Large intestine (tissue), 3 donors: Measurements from ENCODE around the gene ATXN7L1. TPM values are rescaled to one million over a fixed set of nuclear protein-coding genes. Genes with fewer than 3 reads are reported as not detected.
A peak's percentile ranks its signal among the peaks of the same experiment; 100 is the strongest.

Experiments used
- DNase-seq, 2 donors: peaks; one replicate each; pipeline versions ENCODE4 v3.0.0 to v3.0.0-alpha.2; 2013
- H3K27ac ChIP-seq: one replicate; pipeline ENCODE4 v1.5.1; 2013; ENCODE audit warnings: low read length
- H3K27me3 ChIP-seq: 2 replicates; pipeline ENCODE4 v1.6.1; 2013; ENCODE audit warnings: low read length; ENCODE audit not compliant: control insufficient read depth, insufficient read depth
- H3K36me3 ChIP-seq: 2 replicates; pipeline ENCODE4 v1.6.1; 2013; ENCODE audit warnings: low read length; ENCODE audit not compliant: control insufficient read depth, insufficient read depth
- H3K4me1 ChIP-seq: one replicate; pipeline ENCODE4 v1.6.1; 2013; ENCODE audit warnings: low read length; ENCODE audit not compliant: control insufficient read depth, insufficient read depth
- H3K4me3 ChIP-seq: one replicate; pipeline ENCODE4 v1.5.1; 2013; ENCODE audit warnings: low read length
- H3K9me3 ChIP-seq: one replicate; pipeline ENCODE4 v1.6.1; 2013; ENCODE audit warnings: mild to moderate bottlenecking, low read depth, low read length, moderate library complexity; ENCODE audit not compliant: control insufficient read depth
- whole genome bisulfite sequencing: methylation state at CpG from one replicate; pipeline ENCODE4 v1.1.5; 2013; ENCODE audit warnings: low lambda C conversion rate; ENCODE audit not compliant: insufficient coverage; 5-methylcytosine and 5-hydroxymethylcytosine counted together
- polyA plus RNA-seq: library from polyadenylated mRNA; unstranded; fragments of 120-200 nt; gene quantifications from one replicate; pipeline ENCODE4 v1.2.1, GENCODE V29; 2013

The ATXN7L1 gene
- polyA plus RNA-seq, 1 donor, result 24.3 TPM

DNA sequence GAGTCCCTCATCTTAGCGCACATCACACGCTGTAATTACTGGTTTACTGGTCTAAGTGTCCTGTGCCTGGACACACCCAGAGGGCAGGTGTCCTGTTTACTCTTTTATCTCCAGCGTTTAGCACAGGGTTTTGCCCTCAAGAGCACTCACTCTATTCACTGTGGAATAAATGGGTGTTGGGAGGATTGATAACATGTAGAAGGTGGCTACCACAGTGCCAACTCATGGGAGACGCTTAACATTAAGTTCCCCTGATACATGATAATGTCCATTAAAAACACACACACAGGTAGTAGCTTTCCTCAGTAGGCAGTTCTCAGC lies 199.0 kb downstream of the ATXN7L1 start:
- Histone ChIP-seq H3K36me3 (peaks cover 7% of the 10 kb centered on the region), H3K9me3 (no peaks in the 10 kb centered on the region), H3K4me3 (no peak overlapping the region), H3K27ac (no peak overlapping the region), H3K27me3 (no peaks in the 10 kb centered on the region), H3K4me1 (peaks cover 5% of the 10 kb centered on the region)
- DNase-seq, result no peak
- WGBS, result no CpG with 5 or more reads among the region's 4 CpGs

- no peaks in the 10 kb centered on the region for H3K27me3 ChIP-seq
- peaks cover 5% of the 10 kb centered on the region for H3K4me1 ChIP-seq
- WGBS, result no CpG with 5 or more reads among the region's 8 CpGs
- DNase-seq, result no peak
- no peaks in the 10 kb centered on the region for H3K9me3 ChIP-seq
- H3K27ac ChIP-seq, result no peak overlapping the region
- no peak overlapping the region for H3K4me3 ChIP-seq
- peaks cover 7% of the 10 kb centered on the region for H3K36me3 ChIP-seq
These were observed 200.4 kb downstream of the ATXN7L1 start for GRCh38 chr7:105675934-105676371.

GRCh38 chr7:105674200-105674920 lies 202.0 kb downstream of the ATXN7L1 start:
- no peak for DNase-seq
- peaks cover 5% of the 10 kb centered on the region for H3K4me1 ChIP-seq
- no peaks in the 10 kb centered on the region for H3K9me3 ChIP-seq
- H3K27me3 ChIP-seq, result no peaks in the 10 kb centered on the region
- WGBS, result no CpG with 5 or more reads among the region's 4 CpGs
- H3K4me3 ChIP-seq, result no peak overlapping the region
- H3K36me3 ChIP-seq, result peaks cover 7% of the 10 kb centered on the region
- no peak overlapping the region for H3K27ac ChIP-seq

DNA sequence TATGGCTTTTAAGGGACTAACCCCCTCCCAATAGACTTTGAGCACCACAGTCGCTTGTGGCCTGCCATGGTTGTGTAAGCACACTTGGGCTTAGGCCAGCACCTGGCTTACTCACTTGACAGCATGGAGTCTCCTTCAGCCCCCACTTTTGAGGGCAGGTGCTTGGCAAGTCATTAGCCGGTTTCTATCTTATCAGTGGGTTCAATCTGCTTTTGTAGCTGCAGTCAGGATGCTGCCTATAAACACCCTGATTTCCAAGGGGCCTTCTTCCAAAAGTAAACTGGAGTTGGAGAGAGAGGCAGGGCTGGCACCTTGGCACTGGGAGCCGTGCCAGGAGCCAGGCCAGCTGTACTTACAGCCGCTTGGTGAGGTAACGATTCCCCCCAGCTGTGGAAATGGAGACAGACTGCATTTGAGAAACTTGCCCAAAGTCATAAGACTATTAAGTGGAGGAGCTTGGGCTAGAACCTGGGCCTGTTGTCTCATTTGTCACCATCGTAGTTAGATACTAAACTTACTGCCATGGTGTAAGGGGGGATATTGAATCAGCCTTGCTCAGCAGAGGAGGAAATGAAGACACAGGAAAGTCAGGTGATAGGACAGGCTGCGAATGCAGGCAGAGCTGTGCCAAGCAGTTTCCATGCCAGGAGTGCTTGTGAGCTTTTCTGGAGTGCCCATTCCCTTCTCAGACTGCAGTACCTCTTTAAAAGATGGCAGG lies 202.9 kb downstream of the ATXN7L1 start:
- Histone ChIP-seq H3K4me1 (peaks cover 5% of the 10 kb centered on the region), H3K27me3 (no peaks in the 10 kb centered on the region), H3K9me3 (no peaks in the 10 kb centered on the region), H3K36me3 (peaks cover 2% of the 10 kb centered on the region), H3K4me3 (no peak overlapping the region), H3K27ac (no peak overlapping the region)
- WGBS, result no CpG with 5 or more reads among the region's 7 CpGs
- DNase-seq, result no peak

GRCh38 chr7:105672801-105673200 lies 203.6 kb downstream of the ATXN7L1 start:
- Histone ChIP-seq H3K27ac (no peak overlapping the region), H3K36me3 (peaks cover 2% of the 10 kb centered on the region), H3K27me3 (no peaks in the 10 kb centered on the region), H3K4me1 (peaks cover 5% of the 10 kb centered on the region), H3K4me3 (no peak overlapping the region), H3K9me3 (no peaks in the 10 kb centered on the region)
- no peak for DNase-seq
- no CpG with 5 or more reads among the region's 2 CpGs for WGBS

DNA sequence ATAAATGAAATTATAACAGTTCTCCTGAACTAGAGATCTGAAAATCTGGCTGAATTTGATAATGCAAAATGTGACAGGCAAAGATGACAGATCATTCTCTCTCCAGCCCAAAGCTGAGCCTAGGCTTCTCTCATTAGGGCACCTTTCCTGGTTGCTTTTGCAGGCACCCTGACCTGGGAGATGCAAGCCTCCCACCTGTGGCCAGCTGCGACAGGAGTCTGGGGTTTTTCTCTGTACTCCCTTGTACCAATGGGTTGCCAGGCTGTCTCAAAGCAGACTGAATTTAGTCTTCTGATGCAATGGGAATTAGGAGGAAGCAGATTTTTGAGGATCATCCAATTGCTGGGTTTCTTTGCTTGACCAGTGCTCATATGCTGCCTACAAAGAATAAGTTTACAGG lies 210.1 kb downstream of the ATXN7L1 start:
- H3K9me3 ChIP-seq, result no peaks in the 10 kb centered on the region
- H3K36me3 ChIP-seq, result peaks cover 15% of the 10 kb centered on the region
- WGBS, result no CpG with 5 or more reads among the region's 1 CpG
- DNase-seq, result no peak
- H3K4me3 ChIP-seq, result no peak overlapping the region
- no peaks in the 10 kb centered on the region for H3K27me3 ChIP-seq
- H3K27ac ChIP-seq, result no peak overlapping the region
- H3K4me1 ChIP-seq, result no peaks in the 10 kb centered on the region

DNA sequence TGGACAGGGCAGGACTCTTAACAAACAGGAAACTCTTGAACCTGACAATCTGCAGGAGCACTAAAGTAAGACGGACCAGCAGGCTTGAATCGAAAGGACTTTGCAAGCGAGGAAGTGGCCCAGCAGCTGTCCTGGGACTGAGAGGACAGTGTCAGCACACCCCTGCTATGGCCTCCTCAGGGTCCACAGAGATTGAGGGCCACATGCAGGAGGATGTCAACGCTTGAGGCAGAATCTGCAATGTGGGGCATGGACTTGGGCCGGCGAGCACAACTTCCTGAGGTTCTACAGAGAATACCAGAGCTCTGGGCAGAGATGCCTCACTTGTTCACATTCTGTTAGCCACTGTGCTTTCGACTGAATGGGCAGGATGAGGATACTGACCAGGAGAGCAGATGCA lies 210.7 kb downstream of the ATXN7L1 start:
- no peak for DNase-seq
- peaks cover 20% of the 10 kb centered on the region for H3K36me3 ChIP-seq
- H3K4me3 ChIP-seq, result no peak overlapping the region
- H3K27me3 ChIP-seq, result no peaks in the 10 kb centered on the region
- H3K4me1 ChIP-seq, result no peaks in the 10 kb centered on the region
- no CpG with 5 or more reads among the region's 7 CpGs for WGBS
- no peaks in the 10 kb centered on the region for H3K9me3 ChIP-seq
- no peak overlapping the region for H3K27ac ChIP-seq

DNA sequence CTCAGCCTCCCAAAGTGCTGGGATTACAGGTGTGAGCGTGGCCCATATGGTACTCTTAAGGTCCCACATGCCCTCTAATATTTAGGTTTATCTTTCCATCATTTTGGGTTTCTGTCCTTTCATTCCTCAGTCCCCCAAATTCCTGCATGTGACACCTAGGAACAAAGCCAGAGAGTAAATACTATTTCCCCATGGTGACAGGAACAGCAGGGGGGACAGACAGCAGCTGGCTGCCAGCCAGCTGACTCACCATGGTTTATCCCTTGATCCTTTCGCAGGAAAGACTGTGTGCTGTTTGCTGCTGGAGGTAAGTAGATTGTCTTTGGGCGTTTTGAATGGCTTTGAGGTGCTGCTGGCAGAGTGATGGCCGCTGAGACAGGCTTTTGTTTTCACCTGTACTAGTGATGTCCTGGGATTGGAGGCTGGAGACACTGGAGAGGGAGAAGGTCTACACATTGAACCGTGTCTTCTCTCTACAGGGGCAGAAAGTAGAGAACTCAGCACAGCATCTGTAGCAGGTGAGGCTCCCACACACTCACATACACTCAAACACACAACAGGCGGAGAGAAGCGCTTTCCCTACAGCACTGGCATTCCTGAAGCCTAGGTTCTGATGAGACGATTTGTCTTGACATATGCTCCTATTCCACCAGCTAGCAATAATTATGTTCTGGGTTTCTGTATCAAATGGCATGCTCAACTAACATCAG lies 211.4 kb downstream of the ATXN7L1 start:
- WGBS, result 80% methylated on average over 1 of the region's 8 CpGs
- Histone ChIP-seq H3K4me3 (no peak overlapping the region), H3K4me1 (no peaks in the 10 kb centered on the region), H3K36me3 (peaks cover 22% of the 10 kb centered on the region), H3K27ac (no peak overlapping the region), H3K9me3 (no peaks in the 10 kb centered on the region), H3K27me3 (no peaks in the 10 kb centered on the region)
- DNase-seq, result peak in 1 of 2 donors; percentile 37

- Histone ChIP-seq H3K4me3 (no peak overlapping the region), H3K27ac (no peak overlapping the region), H3K27me3 (no peaks in the 10 kb centered on the region), H3K4me1 (no peaks in the 10 kb centered on the region), H3K9me3 (no peaks in the 10 kb centered on the region), H3K36me3 (peaks cover 27% of the 10 kb centered on the region)
- no peak for DNase-seq
- no CpG with 5 or more reads among the region's 7 CpGs for WGBS
These were observed 213.4 kb downstream of the ATXN7L1 start for GRCh38 chr7:105662998-105663397.

DNA sequence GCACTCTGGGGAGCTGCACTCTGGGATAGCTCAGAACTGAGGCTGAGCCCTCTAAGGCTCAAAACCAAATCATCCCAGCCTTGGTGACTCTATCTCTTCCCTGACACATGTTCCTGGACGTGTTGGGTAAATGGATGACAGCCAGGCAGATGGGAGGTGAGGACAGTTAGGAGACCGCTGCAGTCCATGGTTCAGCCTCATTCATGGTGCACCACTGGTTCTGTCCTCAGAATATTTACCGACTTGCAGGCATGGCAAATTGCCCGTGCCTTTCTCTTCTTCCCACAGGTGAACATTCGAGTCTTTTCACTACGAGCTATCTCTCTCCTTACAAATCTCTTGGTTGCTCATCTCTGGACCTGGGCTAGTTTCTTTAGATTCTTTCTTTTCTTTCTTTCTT lies 214.8 kb downstream of the ATXN7L1 start:
- H3K4me1 ChIP-seq, result no peaks in the 10 kb centered on the region
- no peak for DNase-seq
- H3K36me3 ChIP-seq, result peaks cover 27% of the 10 kb centered on the region
- 100% methylated on average over 3 of the region's 6 CpGs for WGBS
- H3K9me3 ChIP-seq, result no peaks in the 10 kb centered on the region
- no peaks in the 10 kb centered on the region for H3K27me3 ChIP-seq
- H3K27ac ChIP-seq, result no peak overlapping the region
- H3K4me3 ChIP-seq, result no peak overlapping the region
